Prostate gland (tissue), 2 donors: Measurements from ENCODE around the gene KSR2. TPM values are rescaled to one million over a fixed set of nuclear protein-coding genes. Genes with fewer than 3 reads are reported as not detected.
A peak's percentile ranks its signal among the peaks of the same experiment; 100 is the strongest.

Experiments used
- DNase-seq: peaks from one replicate; pipeline ENCODE4 v3.0.0-alpha.2; 2019; ENCODE audit warnings: low spot score
- H3K27ac ChIP-seq, 2 donors: fragments of 200-600 bp; sonication (generic); 2 replicates each; pipeline ENCODE4 v1.5.1; 2017 to 2019
- H3K27me3 ChIP-seq: fragments of 200-600 bp; sonication (generic); replicated peaks from 2 replicates; pipeline ENCODE4 v1.5.1; 2019; ENCODE audit not compliant: insufficient read depth
- H3K36me3 ChIP-seq, 2 donors: fragments of 200-600 bp; sonication (generic); 1 replicate in 1 of 2; 2 replicates in 1 of 2; pipeline versions ENCODE4 v1.5.1 to v1.8.1; 2017 to 2019
- H3K4me1 ChIP-seq: fragments of 200-600 bp; sonication (generic); replicated peaks from 2 replicates; pipeline ENCODE4 v1.5.1; 2019
- H3K4me3 ChIP-seq, 2 donors: fragments of 200-600 bp; sonication (generic); 2 replicates each; pipeline ENCODE4 v1.5.1; 2017 to 2019
- H3K9me3 ChIP-seq: fragments of 200-600 bp; sonication (generic); 2 replicates; pipeline ENCODE4 v1.5.1; 2017
- CTCF ChIP-seq, 4 experiments: fragments of 200-600 bp in 2 of 4; fragments of 450-650 bp in 2 of 4; sonication (generic) in 2 of 4; IDR thresholded peaks; 1 replicate in 3 of 4; 2 replicates in 1 of 4; pipeline ENCODE4 v1.5.1; 2016 to 2019; ENCODE audit warnings: antibody characterized with exemption in 4 of 4, mild to moderate bottlenecking in 2 of 4, moderate library complexity in 2 of 4
- POLR2A ChIP-seq: fragments of 450-650 bp; IDR thresholded peaks from one replicate; pipeline ENCODE4 v1.6.1; 2016; ENCODE audit warnings: antibody characterized with exemption, mild to moderate bottlenecking
- POLR2AphosphoS5 ChIP-seq: sonication (generic); formaldehyde crosslinking; IDR thresholded peaks from one replicate; pipeline ENCODE4 v1.6.1; 2017; ENCODE audit warnings: antibody characterized with exemption
- WGBS: methylation state at CpG from one replicate; pipeline ENCODE4 v1.1.5; 2018; 5-methylcytosine and 5-hydroxymethylcytosine counted together
- intact Hi-C: fragments of 100-400 bp; cut with DNase I; formaldehyde crosslinking; loops from one replicate; pipeline ENCODE4 v1.14.2; 2022
- total RNA-seq, 2 donors: library from RNA; depleted of rRNA; stranded (reverse); fragments of >200 nt; gene quantifications; one replicate each; pipeline ENCODE4 v1.1.0, GENCODE V29; 2016

KSR2 gene
- total RNA-seq, 2 donors from 2014 or later: 1.0 to 1.7 TPM

DNA sequence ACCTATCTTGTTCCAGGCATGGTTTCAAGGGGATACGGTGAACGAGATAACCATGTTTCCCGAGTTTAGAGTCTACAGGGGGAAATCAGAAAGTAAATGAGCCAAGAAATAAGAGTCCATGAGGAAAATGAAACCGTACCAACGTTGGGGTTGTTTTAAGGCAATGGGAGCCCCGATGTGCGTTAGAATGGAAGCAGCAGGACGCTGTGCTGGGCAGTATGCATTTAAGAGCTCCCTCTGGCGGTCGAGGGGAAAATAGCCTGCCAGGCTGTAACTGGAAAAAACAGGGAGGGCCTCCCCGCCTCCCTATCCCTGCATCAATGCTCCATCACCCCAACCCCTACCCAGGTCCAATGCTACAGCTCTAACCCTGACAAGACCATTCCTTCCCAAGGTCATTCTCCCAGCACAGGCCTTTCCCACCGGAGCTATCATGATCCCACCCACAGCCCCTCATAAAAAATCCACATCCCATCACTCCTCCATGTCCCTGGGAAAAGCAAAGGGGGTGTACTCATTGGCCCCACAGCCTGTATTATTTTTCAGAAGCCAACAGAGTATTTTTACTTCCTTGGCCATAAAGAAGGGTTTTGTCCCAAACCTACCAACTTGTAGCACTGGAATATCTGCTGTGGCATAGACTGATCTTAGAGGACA is 381.0 kb downstream of the KSR2 start:
- H3K4me1 ChIP-seq: no peaks in the 10 kb centered on the region
- H3K9me3 ChIP-seq: no peaks in the 10 kb centered on the region
- H3K4me3 ChIP-seq: no peak overlapping the region
- H3K36me3 ChIP-seq: no peaks in the 10 kb centered on the region
- DNase-seq: peak; percentile 50
- no peak overlapping the region for H3K27ac ChIP-seq
- TF ChIP-seq POLR2A: no peak
- TF ChIP-seq POLR2AphosphoS5: no peak
- TF ChIP-seq CTCF (IDR thresholded peaks at IDR 0.05): peak; percentile 60 to 89 (median 82)
- H3K27me3 ChIP-seq: no peaks in the 10 kb centered on the region
- WGBS: 28% methylated on average over 12 of the region's 12 CpGs
- intact Hi-C loops: loop anchor here (1.0 to 10.0 kb wide), 2 partner anchors 220 to 353 kb away; no protein-coding TSS in a partner anchor

- H3K4me3 ChIP-seq: no peak overlapping the region
- no peaks in the 10 kb centered on the region for H3K36me3 ChIP-seq
- intact Hi-C loops: loop anchor here (10.0 kb wide), 1 partner anchor 349 kb away; no protein-coding TSS in a partner anchor
- WGBS: 14% methylated on average over 12 of the region's 12 CpGs
- no peaks in the 10 kb centered on the region for H3K4me1 ChIP-seq
- no peaks in the 10 kb centered on the region for H3K9me3 ChIP-seq
- peak overlapping the region in 1 of 2 donors; percentile 65 for H3K27ac ChIP-seq
- peak; percentile 24 for DNase-seq
- TF ChIP-seq CTCF (IDR thresholded peaks at IDR 0.05): no peak
- TF ChIP-seq POLR2A: no peak
- TF ChIP-seq POLR2AphosphoS5: no peak
- no peaks in the 10 kb centered on the region for H3K27me3 ChIP-seq
Observed at GRCh38 chr12:117583677-117584225, 385.0 kb downstream of the KSR2 start.

- intact Hi-C loops: loop anchor here (10.0 kb wide), 1 partner anchor 348 kb away; no protein-coding TSS in a partner anchor
- Histone ChIP-seq H3K4me1 (no peaks in the 10 kb centered on the region), H3K27ac (peak overlapping the region; percentile 7 to 65), H3K4me3 (no peak overlapping the region), H3K36me3 (no peaks in the 10 kb centered on the region), H3K9me3 (no peaks in the 10 kb centered on the region), H3K27me3 (no peaks in the 10 kb centered on the region)
- no peak for DNase-seq
- no peak for TF ChIP-seq POLR2A
- TF ChIP-seq CTCF (IDR thresholded peaks at IDR 0.05): no peak
- TF ChIP-seq POLR2AphosphoS5: no peak
- WGBS: 87% methylated on average over 2 of the region's 2 CpGs
Observed at GRCh38 chr12:117583092-117583491, 385.7 kb downstream of the KSR2 start.

GRCh38 chr12:117582135-117582784 is 386.5 kb downstream of the KSR2 start:
- no peaks in the 10 kb centered on the region for H3K4me1 ChIP-seq
- WGBS: 52% methylated on average over 10 of the region's 10 CpGs

More at GRCh38 chr12:117582135-117582784, 386.5 kb downstream of the KSR2 start:
- Histone ChIP-seq H3K27me3 (no peaks in the 10 kb centered on the region), H3K9me3 (no peaks in the 10 kb centered on the region), H3K36me3 (no peaks in the 10 kb centered on the region), H3K27ac (peak overlapping the region in 1 of 2 donors; percentile 7), H3K4me3 (no peak overlapping the region)
- intact Hi-C loops: loop anchor here (10.0 kb wide), 1 partner anchor 347 kb away; no protein-coding TSS in a partner anchor
- peak; percentile 21 for DNase-seq
- no peak for TF ChIP-seq POLR2A
- TF ChIP-seq CTCF (IDR thresholded peaks at IDR 0.05): no peak
- peak; percentile 50 for TF ChIP-seq POLR2AphosphoS5
